Hepatocyte (in vitro differentiated cells): Measurements from ENCODE around the gene MTA1.

ENCODE experiments used
- CTCF ChIP-seq: fragments of 200-600 bp; sonication (generic); IDR thresholded peaks from 2 replicates; pipeline ENCODE4 v1.5.1; 2016; ENCODE audit warnings: antibody characterized with exemption, mild to moderate bottlenecking; ENCODE audit not compliant: poor library complexity
- EZH2 ChIP-seq: fragments of 200-600 bp; sonication (generic); IDR thresholded peaks from 2 replicates; pipeline ENCODE4 v1.6.1; 2016; ENCODE audit warnings: antibody characterized with exemption, mild to moderate bottlenecking, borderline replicate concordance
- EZH2phosphoT487 ChIP-seq: fragments of 200-600 bp; sonication (generic); IDR thresholded peaks from one replicate; pipeline ENCODE4 v1.6.1; 2018; ENCODE audit warnings: antibody characterized with exemption, mild to moderate bottlenecking, low read depth, moderate library complexity; ENCODE audit not compliant: unreplicated experiment, severe bottlenecking

- no peak for TF ChIP-seq CTCF
- no peak for TF ChIP-seq EZH2
- TF ChIP-seq EZH2phosphoT487, result no peak
These were observed 74.9 kb downstream of the MTA1 start for GRCh38 chr14:105494606-105494929.
